Uterus (tissue), 2 donors: ENCODE data around the gene CLDN1.

Experiments used
- POLR2A ChIP-seq, 2 donors: fragments of 450-650 bp; IDR thresholded peaks; one replicate each; pipeline ENCODE4 v1.6.1; 2016; ENCODE audit warnings: antibody characterized with exemption in 2 of 2, mild to moderate bottlenecking in 1 of 2, moderate library complexity in 1 of 2
- TF ChIP-seq, protein P1 (sequence below), 4 experiments: fragments of 200-600 bp in 2 of 4; fragments of 450-650 bp in 2 of 4; sonication (generic) in 2 of 4; IDR thresholded peaks; one replicate each; pipeline ENCODE4 v1.5.1; 2016 to 2019; ENCODE audit warnings: antibody characterized with exemption in 4 of 4, mild to moderate bottlenecking in 2 of 4, moderate library complexity in 1 of 4

DNA sequence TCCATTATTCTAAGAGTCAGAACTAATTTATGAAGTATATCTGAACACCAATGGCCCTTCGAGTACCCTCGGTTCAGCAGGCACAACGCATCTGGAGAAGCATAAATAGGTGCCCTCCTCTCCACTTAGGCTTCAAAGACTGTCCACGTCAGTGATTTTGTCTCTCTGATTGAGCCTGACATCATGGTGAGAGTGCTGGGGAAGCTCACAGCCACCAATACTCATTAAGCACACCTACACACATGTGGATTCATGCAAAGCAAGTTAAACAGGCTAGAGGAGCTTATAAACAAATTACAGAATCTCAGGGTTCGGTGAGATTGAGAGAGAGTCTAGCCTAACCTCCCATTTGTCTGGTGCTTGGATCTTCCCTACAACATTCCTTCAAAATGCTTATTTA is 3.6 kb downstream of the CLDN1 start:
- TF ChIP-seq, protein P1, sequence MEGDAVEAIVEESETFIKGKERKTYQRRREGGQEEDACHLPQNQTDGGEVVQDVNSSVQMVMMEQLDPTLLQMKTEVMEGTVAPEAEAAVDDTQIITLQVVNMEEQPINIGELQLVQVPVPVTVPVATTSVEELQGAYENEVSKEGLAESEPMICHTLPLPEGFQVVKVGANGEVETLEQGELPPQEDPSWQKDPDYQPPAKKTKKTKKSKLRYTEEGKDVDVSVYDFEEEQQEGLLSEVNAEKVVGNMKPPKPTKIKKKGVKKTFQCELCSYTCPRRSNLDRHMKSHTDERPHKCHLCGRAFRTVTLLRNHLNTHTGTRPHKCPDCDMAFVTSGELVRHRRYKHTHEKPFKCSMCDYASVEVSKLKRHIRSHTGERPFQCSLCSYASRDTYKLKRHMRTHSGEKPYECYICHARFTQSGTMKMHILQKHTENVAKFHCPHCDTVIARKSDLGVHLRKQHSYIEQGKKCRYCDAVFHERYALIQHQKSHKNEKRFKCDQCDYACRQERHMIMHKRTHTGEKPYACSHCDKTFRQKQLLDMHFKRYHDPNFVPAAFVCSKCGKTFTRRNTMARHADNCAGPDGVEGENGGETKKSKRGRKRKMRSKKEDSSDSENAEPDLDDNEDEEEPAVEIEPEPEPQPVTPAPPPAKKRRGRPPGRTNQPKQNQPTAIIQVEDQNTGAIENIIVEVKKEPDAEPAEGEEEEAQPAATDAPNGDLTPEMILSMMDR (IDR thresholded peaks at IDR 0.05), result no peak
- TF ChIP-seq POLR2A (IDR thresholded peaks at IDR 0.05), result no peak
